HG02970 (cell line): ENCODE results near the gene CDK11A.
A peak's percentile ranks its signal among the peaks of the same experiment; 100 is the strongest.
"Not testable (repeated sequence)": the region's sequence is repeated elsewhere in the genome, so short reads cannot be mapped to it uniquely, and the experiment has no call there.

Experiments
- ATAC-seq: cut with Tn5 transposase; IDR thresholded peaks from one replicate; pipeline ENCODE4 v1.9.1; 2021; ENCODE audit warnings: mild to moderate bottlenecking, moderate library complexity, moderate number of reproducible peaks; ENCODE audit not compliant: unreplicated experiment, low FRiP score

Gene CDK11A

GRCh38 chr1:1664941-1665814 lies 59.0 kb downstream of the CDK11A start:
- no peak for ATAC-seq

- not testable (repeated sequence) for ATAC-seq
Observed at GRCh38 chr1:1664318-1664717, 59.8 kb downstream of the CDK11A start.

- ATAC-seq = not testable (repeated sequence)
Observed at GRCh38 chr1:1662830-1663560, 61.2 kb downstream of the CDK11A start.

GRCh38 chr1:1662392-1662791 lies 61.8 kb downstream of the CDK11A start:
- ATAC-seq = not testable (repeated sequence)

GRCh38 chr1:1658583-1659549 lies 65.3 kb downstream of the CDK11A start, which contains the start of gene CDK11B:
CDK11B (minus strand) TSS chr1:1659004; CDS start chr1:1657485, 1,519 bp downstream.
- peak; percentile 89 for ATAC-seq
